K562 (cell line): ENCODE data around the gene RHOA. TPM values are rescaled to one million over a fixed set of nuclear protein-coding genes. Genes with fewer than 3 reads are reported as not detected.

ENCODE experiments used
- CTBP1 ChIP-seq: fragments of 450-650 bp; IDR thresholded peaks from 2 replicates; pipeline ENCODE4 v1.6.1; 2016; ENCODE audit warnings: borderline replicate concordance
- CUX1 ChIP-seq: fragments of 200-800 bp; sonication (Bioruptor generic); IDR thresholded peaks from 2 replicates; pipeline ENCODE4 v1.6.1; 2016; ENCODE audit warnings: missing genetic modification characterization, missing compliant biosample characterization
- E2F1 ChIP-seq: sonication (generic); formaldehyde crosslinking; IDR thresholded peaks from 2 replicates; pipeline ENCODE4 v1.8.1; 2023; ENCODE audit warnings: mild to moderate bottlenecking, missing genetic modification reagents, moderate library complexity
- GABPA ChIP-seq: fragments of 200-800 bp; sonication (Bioruptor generic); conservative IDR thresholded peaks from 2 replicates; pipeline ENCODE4 v1.6.1; 2016; ENCODE audit warnings: low read depth, missing genetic modification characterization, missing compliant biosample characterization
- L3MBTL2 ChIP-seq: fragments of 450-650 bp; IDR thresholded peaks from 2 replicates; pipeline ENCODE4 v1.6.1; 2016; ENCODE audit warnings: mild to moderate bottlenecking, moderate library complexity
- NCOR1 ChIP-seq: fragments of 450-650 bp; IDR thresholded peaks from 2 replicates; pipeline ENCODE4 v1.6.1; 2016; ENCODE audit warnings: mild to moderate bottlenecking, moderate library complexity
- PKNOX1 ChIP-seq: fragments of 450-650 bp; IDR thresholded peaks from 2 replicates; pipeline ENCODE4 v1.6.1; 2016
- POLR2AphosphoS5 ChIP-seq: IDR thresholded peaks from 2 replicates; pipeline ENCODE4 v1.6.1; 2011; ENCODE audit warnings: mild to moderate bottlenecking, low read depth, low read length, moderate library complexity; ENCODE audit not compliant: control insufficient read depth, insufficient read depth
- RBBP5 ChIP-seq: fragments of 200-600 bp; sonication (generic); IDR thresholded peaks from 2 replicates; pipeline ENCODE4 v1.6.1; 2012; ENCODE audit warnings: borderline replicate concordance, mild to moderate bottlenecking, low read length, control low read depth, inconsistent platforms; ENCODE audit not compliant: insufficient read depth, poor library complexity, severe bottlenecking
- RCOR1 ChIP-seq, 2 experiments: IDR thresholded peaks; 2 replicates each; pipeline ENCODE4 v1.6.1; 2012; ENCODE audit warnings: low read depth in 2 of 2, low read length in 2 of 2, borderline replicate concordance in 1 of 2, improper control_type of control experiment in 1 of 2
- SETDB1 ChIP-seq: IDR thresholded peaks from one replicate; pipeline ENCODE4 v1.6.1; 2012; ENCODE audit warnings: low read length, control low read depth, inconsistent platforms
- SMAD4 ChIP-seq: fragments of 250-450 bp; sonication (Bioruptor Pico); conservative IDR thresholded peaks from 2 replicates; pipeline ENCODE4 v1.8.0; 2021; ENCODE audit warnings: inconsistent platforms, mild to moderate bottlenecking, moderate library complexity
- SMARCE1 ChIP-seq: fragments of 450-650 bp; IDR thresholded peaks from 2 replicates; pipeline ENCODE4 v1.7.1; 2016; ENCODE audit warnings: mild to moderate bottlenecking
- TCF3 ChIP-seq: sonication (generic); formaldehyde crosslinking; IDR thresholded peaks from 2 replicates; pipeline ENCODE4 v1.4.0; 2020; ENCODE audit warnings: mild to moderate bottlenecking, missing genetic modification reagents
- ZBTB26 ChIP-seq: fragments of 450-650 bp; formaldehyde crosslinking; IDR thresholded peaks from 2 replicates; pipeline ENCODE4 v1.4.0; 2022; ENCODE audit warnings: missing genetic modification characterization
- ZNF445 ChIP-seq: fragments of 250-450 bp; sonication (Bioruptor Pico); IDR thresholded peaks from 2 replicates; pipeline ENCODE4 v1.4.0; 2020; ENCODE audit warnings: low read depth, mild to moderate bottlenecking, moderate library complexity
- ZNF512 ChIP-seq: IDR thresholded peaks from 2 replicates; pipeline ENCODE4 v1.6.1; 2016; ENCODE audit warnings: missing genetic modification characterization, missing compliant biosample characterization
- polyA plus RNA-seq, 8 experiments: library from polyadenylated mRNA; depleted of rRNA in 4 of 8; stranded (reverse) in 5 of 8; unstranded in 3 of 8; fragments of >200 nt; fragmentation: Nextera tagmentation in 2 of 8; fragmentation: Illumina TruSeq in 1 of 8; extraction: Ambion mirVana in 2 of 8; extraction: Trizol in 1 of 8; gene quantifications; 2 replicates each; pipeline versions ENCODE4 v1.2.1 to v1.2.3, GENCODE V29; 2011 to 2014; ENCODE audit warnings: inconsistent platforms in 1 of 8, missing spikeins in 1 of 8
- total RNA-seq, 7 experiments: library from RNA; depleted of rRNA in 6 of 7; stranded (reverse); fragments of >200 nt in 6 of 7; fragmentation: Illumina TruSeq in 2 of 7; extraction: Trizol in 2 of 7; gene quantifications; 2 replicates each; pipeline versions ENCODE4 v1.2.1 to v1.2.3, GENCODE V29; 2011 to 2021; ENCODE audit warnings: low replicate concordance in 1 of 7

Gene RHOA
- total and polyA plus RNA-seq, 9 of the 15 experiments (the other 6 are each of a cell fraction or from before 2014, with no cell fraction given): 136 to 540 (median 236) TPM

GRCh38 chr3:49349348-49350114 lies 62.2 kb downstream of the RHOA start (continued):
- TF ChIP-seq ZBTB26 (CRISPR knock-in tag) (no peak), GABPA (no peak), TCF3 (CRISPR knock-in tag) (peak; percentile 97), CTBP1 (peak; percentile 95), POLR2AphosphoS5 (peak; percentile 94), NCOR1 (peak; percentile 93), RBBP5 (peak; percentile 25), L3MBTL2 (peak; percentile 71), ZNF512 (tag) (no peak), PKNOX1 (peak; percentile 84), SMARCE1 (peak; percentile 95), CUX1 (0 out of 2 replicates have a peak, but pooled peaks have one; percentile 45), RCOR1 (IDR thresholded peaks at IDR 0.05; ENCODE audit: borderline replicate concordance in 1 of 2, low read depth in 2 of 2, low read length in 2 of 2) (peak in 1 of 2 experiments; percentile 86; a peak in 2 of 4 replicates), SMAD4 (peak; percentile 83; the same call in 1 of the 2 replicates), ZNF445 (CRISPR knock-in tag) (no peak), E2F1 (CRISPR knock-in tag) (no peak), SETDB1 (no peak)
